Measurements from ENCODE around the gene RNF144A. TPM values are rescaled to one million over a fixed set of nuclear protein-coding genes. Genes with fewer than 3 reads are reported as not detected.

Gene RNF144A
- total RNA-seq, 1 experiment from 2014 or later = 9.5 TPM

- no peak overlapping the region for H3K4me3 ChIP-seq (ENCODE audit: low read length)
- CTCF ChIA-PET = no interaction called here
- POLR2A ChIA-PET (ENCODE audit: unreplicated experiment) = no interaction called here
- DNase-seq (no peak), ATAC-seq (peak; percentile 29; the same call in 1 of the 2 replicates)
- H3K4me1 ChIP-seq (ENCODE audit: insufficient read depth, low read length) = no peaks in the 10 kb centered on the region
- H3K79me2 ChIP-seq (ENCODE audit: low read length) = no peaks in the 10 kb centered on the region
- no peak overlapping the region for H2AFZ ChIP-seq (ENCODE audit: low read length)
- TF ChIP-seq EZH2 (IDR thresholded peaks at IDR 0.05; ENCODE audit: low read length, unreplicated experiment) (no peak), EZH2phosphoT487 (IDR thresholded peaks at IDR 0.05; ENCODE audit: borderline replicate concordance, low read length) (no peak), CTCF (conservative IDR thresholded peaks at IDR 0.05; ENCODE audit: low read depth, low read length) (no peak)
- intact Hi-C loops (cut with micrococcal nuclease) = loop anchor here (5.0 kb wide), 1 partner anchor 40 kb away; no protein-coding TSS in a partner anchor
- no peaks in the 10 kb centered on the region for H3K9me2 ChIP-seq (replicated peaks; ENCODE audit: low read length)
- peaks cover 6% of the 10 kb centered on the region; the same call in 1 of the 2 replicates for H4K20me1 ChIP-seq (ENCODE audit: low read length)
- no peak overlapping the region for H3K9ac ChIP-seq (ENCODE audit: low read length)
- no peaks in the 10 kb centered on the region for H3K36me3 ChIP-seq (ENCODE audit: low read depth, low read length)
- BruUV-seq (replicated peaks) = no TSS peak
- no peaks in the 10 kb centered on the region for H3F3A ChIP-seq (ENCODE audit: low read length, unreplicated experiment)
- H3K27me3 ChIP-seq (ENCODE audit: low read length) = no peaks in the 10 kb centered on the region
- H3K4me2 ChIP-seq (ENCODE audit: low read length) = no peak overlapping the region
- H3K27ac ChIP-seq (ENCODE audit: low read length) = no peak overlapping the region
- H3K9me3 ChIP-seq (ENCODE audit: low read length) = no peaks in the 10 kb centered on the region
Observed at GRCh38 chr2:6937157-6937556, 19.9 kb downstream of the RNF144A start.

GRCh38 chr2:6937582-6937981 is 20.4 kb downstream of the RNF144A start:
- ChIA-PET CTCF (no interaction called here), POLR2A (ENCODE audit: unreplicated experiment) (no interaction called here)
- H3K79me2 ChIP-seq (ENCODE audit: low read length) = no peaks in the 10 kb centered on the region
- H3F3A ChIP-seq (ENCODE audit: low read length, unreplicated experiment) = no peaks in the 10 kb centered on the region
- no peak overlapping the region for H2AFZ ChIP-seq (ENCODE audit: low read length)
- H3K27ac ChIP-seq (ENCODE audit: low read length) = no peak overlapping the region
- no peak overlapping the region for H3K4me3 ChIP-seq (ENCODE audit: low read length)
- no peaks in the 10 kb centered on the region for H3K27me3 ChIP-seq (ENCODE audit: low read length)
- no peak for TF ChIP-seq CTCF (conservative IDR thresholded peaks at IDR 0.05; ENCODE audit: low read depth, low read length)
- no peak for TF ChIP-seq EZH2phosphoT487 (IDR thresholded peaks at IDR 0.05; ENCODE audit: borderline replicate concordance, low read length)
- TF ChIP-seq EZH2 (IDR thresholded peaks at IDR 0.05; ENCODE audit: low read length, unreplicated experiment) = no peak
- no peak overlapping the region for H3K9ac ChIP-seq (ENCODE audit: low read length)
- H3K4me1 ChIP-seq (ENCODE audit: insufficient read depth, low read length) = no peaks in the 10 kb centered on the region
- no peaks in the 10 kb centered on the region for H3K9me3 ChIP-seq (ENCODE audit: low read length)
- H3K9me2 ChIP-seq (replicated peaks; ENCODE audit: low read length) = no peaks in the 10 kb centered on the region
- H4K20me1 ChIP-seq (ENCODE audit: low read length) = peaks cover 6% of the 10 kb centered on the region; the same call in 1 of the 2 replicates
- H3K36me3 ChIP-seq (ENCODE audit: low read depth, low read length) = no peaks in the 10 kb centered on the region
- no peak for ATAC-seq
- intact Hi-C loops (cut with micrococcal nuclease) = loop anchor here (5.0 kb wide), 1 partner anchor 40 kb away; no protein-coding TSS in a partner anchor
- BruUV-seq (replicated peaks) = no TSS peak
- DNase-seq = no peak
- no peak overlapping the region for H3K4me2 ChIP-seq (ENCODE audit: low read length)

GRCh38 chr2:6939071-6939470 is 21.9 kb downstream of the RNF144A start:
- H3K9me3 ChIP-seq (ENCODE audit: low read length) = no peaks in the 10 kb centered on the region
- POLR2A ChIA-PET (ENCODE audit: unreplicated experiment) = no interaction called here
- H3K27ac ChIP-seq (ENCODE audit: low read length) = no peak overlapping the region
- H3F3A ChIP-seq (ENCODE audit: low read length, unreplicated experiment) = no peaks in the 10 kb centered on the region
- ATAC-seq = no peak
- BruUV-seq (replicated peaks) = no TSS peak
- H4K20me1 ChIP-seq (ENCODE audit: low read length) = peaks cover 6% of the 10 kb centered on the region; the same call in 1 of the 2 replicates
- intact Hi-C loops (cut with micrococcal nuclease) = loop anchor here (5.0 kb wide), 1 partner anchor 38 kb away; no protein-coding TSS in a partner anchor
- no peak overlapping the region for H3K9ac ChIP-seq (ENCODE audit: low read length)
- no peaks in the 10 kb centered on the region for H3K27me3 ChIP-seq (ENCODE audit: low read length)
- H3K9me2 ChIP-seq (replicated peaks; ENCODE audit: low read length) = no peaks in the 10 kb centered on the region
- CTCF ChIA-PET = interaction anchor here (1.0 kb wide), 1 partner anchor 25 kb away, joined by 3 read pairs; no protein-coding TSS in a partner anchor
- H2AFZ ChIP-seq (ENCODE audit: low read length) = no peak overlapping the region
- H3K36me3 ChIP-seq (ENCODE audit: low read depth, low read length) = no peaks in the 10 kb centered on the region
- H3K4me2 ChIP-seq (ENCODE audit: low read length) = no peak overlapping the region
- H3K4me1 ChIP-seq (ENCODE audit: insufficient read depth, low read length) = no peaks in the 10 kb centered on the region
- TF ChIP-seq CTCF (conservative IDR thresholded peaks at IDR 0.05; ENCODE audit: low read depth, low read length) (no peak), EZH2 (IDR thresholded peaks at IDR 0.05; ENCODE audit: low read length, unreplicated experiment) (no peak), EZH2phosphoT487 (IDR thresholded peaks at IDR 0.05; ENCODE audit: borderline replicate concordance, low read length) (no peak)
- no peak overlapping the region for H3K4me3 ChIP-seq (ENCODE audit: low read length)
- no peaks in the 10 kb centered on the region for H3K79me2 ChIP-seq (ENCODE audit: low read length)
- no peak for DNase-seq
